GM12891 (cell line): ENCODE results near the gene MSRB3.

Experiments used
- POLR2AphosphoS5 ChIP-seq: IDR thresholded peaks from 2 replicates; pipeline ENCODE4 v1.6.1; 2011; ENCODE audit warnings: low read depth, low read length, control low read depth
- POU2F2 ChIP-seq: IDR thresholded peaks from 2 replicates; pipeline ENCODE4 v1.6.1; 2011; ENCODE audit warnings: low read depth, mild to moderate bottlenecking, control low read depth, low read length, moderate library complexity

DNA sequence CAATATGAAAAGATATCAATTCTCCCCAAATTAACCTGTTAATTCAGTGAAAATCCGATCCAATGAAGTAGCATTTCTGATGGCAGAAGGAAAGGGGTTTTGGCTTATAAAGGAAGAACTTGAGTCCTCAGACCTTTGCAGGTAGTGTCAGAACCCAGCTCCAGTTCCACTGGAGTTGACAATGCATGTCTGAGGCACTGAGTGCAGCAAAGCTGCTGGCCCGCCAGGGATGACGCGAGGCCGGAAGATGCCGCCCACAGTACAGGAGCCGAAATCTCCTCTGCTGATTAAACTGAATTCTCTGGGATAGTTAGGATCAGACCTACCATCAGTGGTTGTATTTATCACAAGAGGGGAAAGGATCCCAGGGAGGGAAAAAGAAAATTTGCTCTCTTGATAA lies 220.7 kb downstream of the MSRB3 start:
- TF ChIP-seq POLR2AphosphoS5 (no peak), POU2F2 (no peak)
